CD4-positive, alpha-beta T cell treated with Interferon alpha-2 for 1 hour (primary cell): ENCODE measurements around the gene LEF1.
A peak's percentile ranks its signal among the peaks of the same experiment; 100 is the strongest.
"Not testable (repeated sequence)": the region's sequence is repeated elsewhere in the genome, so short reads cannot be mapped to it uniquely, and the experiment has no call there.

ENCODE experiments used
- DNase-seq, 2 donors: peaks; one replicate each; pipeline ENCODE4 v3.0.0-alpha.2; 2020 to 2022

LEF1 gene

GRCh38 chr4:108056418-108056817 lies 112.3 kb downstream of the LEF1 start:
- no peak for DNase-seq

GRCh38 chr4:108055787-108056186 lies 112.9 kb downstream of the LEF1 start:
- DNase-seq = no peak

GRCh38 chr4:108054025-108054638 lies 114.6 kb downstream of the LEF1 start:
- no peak for DNase-seq

GRCh38 chr4:108053251-108053711 lies 115.5 kb downstream of the LEF1 start:
- DNase-seq = no peak

GRCh38 chr4:108052558-108053120 lies 116.1 kb downstream of the LEF1 start:
- DNase-seq = no peak

- no peak for DNase-seq
Observed at GRCh38 chr4:108051343-108051742, 117.4 kb downstream of the LEF1 start.

GRCh38 chr4:108050166-108051111 lies 118.3 kb downstream of the LEF1 start:
- not testable (repeated sequence) for DNase-seq

GRCh38 chr4:108049406-108049805 lies 119.3 kb downstream of the LEF1 start:
- DNase-seq = peak in 1 of 2 donors; percentile 56

GRCh38 chr4:108048997-108049396 lies 119.7 kb downstream of the LEF1 start:
- DNase-seq = no peak

GRCh38 chr4:108048157-108048556 lies 120.6 kb downstream of the LEF1 start:
- no peak for DNase-seq

GRCh38 chr4:108047199-108047598 lies 121.5 kb downstream of the LEF1 start:
- no peak for DNase-seq

- no peak for DNase-seq
Observed at GRCh38 chr4:108045687-108046024, 123.1 kb downstream of the LEF1 start.

GRCh38 chr4:108044951-108045686 lies 123.6 kb downstream of the LEF1 start:
- no peak for DNase-seq

- DNase-seq = no peak
Observed at GRCh38 chr4:108043526-108043925, 125.2 kb downstream of the LEF1 start.

GRCh38 chr4:108042927-108043326 lies 125.8 kb downstream of the LEF1 start:
- no peak for DNase-seq

GRCh38 chr4:108037884-108038283 lies 130.8 kb downstream of the LEF1 start:
- DNase-seq = no peak

- DNase-seq = peak; percentile 57 to 66
Observed at GRCh38 chr4:108036213-108036612, 132.5 kb downstream of the LEF1 start.

GRCh38 chr4:108035691-108036090 lies 133.0 kb downstream of the LEF1 start:
- no peak for DNase-seq

GRCh38 chr4:108034565-108034964 lies 134.2 kb downstream of the LEF1 start:
- DNase-seq = no peak

GRCh38 chr4:108033348-108033747 lies 135.4 kb downstream of the LEF1 start:
- DNase-seq = no peak

GRCh38 chr4:108031427-108032083 lies 137.2 kb downstream of the LEF1 start:
- no peak for DNase-seq

GRCh38 chr4:108030332-108030731 lies 138.4 kb downstream of the LEF1 start:
- DNase-seq = peak; percentile 65 to 76

GRCh38 chr4:108029731-108030130 lies 139.0 kb downstream of the LEF1 start:
- no peak for DNase-seq
